ENCODE results near the gene MID1. TPM values are rescaled to one million over a fixed set of nuclear protein-coding genes. Genes with fewer than 3 reads are reported as not detected.

The MID1 gene
- total RNA-seq, 1 experiment from 2014 or later, result 32.4 TPM

DNA sequence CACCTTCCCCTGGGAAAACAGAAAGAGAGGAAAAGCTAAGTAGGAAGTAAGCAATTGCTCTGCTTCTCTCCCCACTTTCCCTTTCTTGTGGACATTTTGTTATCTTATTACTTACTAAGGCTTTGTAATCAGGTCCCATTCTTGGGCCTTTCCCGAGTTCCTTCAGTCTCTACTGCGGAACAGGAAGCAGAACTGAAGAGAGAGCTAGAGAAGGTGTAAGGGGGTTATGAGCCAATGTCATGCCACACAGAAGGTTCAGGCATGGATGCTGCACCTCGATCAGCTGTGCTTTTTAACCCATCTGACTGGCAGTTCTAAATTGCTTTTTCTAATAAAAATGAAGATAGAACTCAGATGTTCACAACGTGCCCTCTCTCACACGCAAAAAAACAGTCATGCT lies 83.6 kb downstream of the MID1 start:
- CTCF ChIA-PET, result no interaction called here
- Histone ChIP-seq H3K4me3 (ENCODE audit: low read depth in 2 of 2, low read length in 2 of 2) (no peak overlapping the region), H3K9me3 (ENCODE audit: control insufficient read depth, insufficient read depth, low read depth, low read length) (no peaks in the 10 kb centered on the region), H3K27ac (ENCODE audit: low read length) (peak overlapping the region; percentile 34; the same call in 1 of the 2 replicates), H3K4me1 (ENCODE audit: control insufficient read depth, insufficient read depth, low read length) (0 out of 2 replicates have a peak, but pooled peaks cover 4% of the 10 kb centered on the region), H3K36me3 (ENCODE audit: control insufficient read depth, insufficient read depth, low read length) (no peaks in the 10 kb centered on the region), H3K27me3 (ENCODE audit: control insufficient read depth, insufficient read depth, low read length) (no peaks in the 10 kb centered on the region)
- ATAC-seq (no peak), DNase-seq (ENCODE audit: low read depth, low spot score) (no peak)
- in situ Hi-C loops (cut with HindIII; ENCODE audit: low pct_unique_long_range_greater_than_20kb, low sequenced_read_pairs) (no loop called here), intact Hi-C loops (cut with micrococcal nuclease; ENCODE audit: unreplicated experiment) (no loop called here)
- BruUV-seq (replicated peaks), result no TSS peak
- POLR2A ChIA-PET, result no interaction called here
- TF ChIP-seq, protein P1, sequence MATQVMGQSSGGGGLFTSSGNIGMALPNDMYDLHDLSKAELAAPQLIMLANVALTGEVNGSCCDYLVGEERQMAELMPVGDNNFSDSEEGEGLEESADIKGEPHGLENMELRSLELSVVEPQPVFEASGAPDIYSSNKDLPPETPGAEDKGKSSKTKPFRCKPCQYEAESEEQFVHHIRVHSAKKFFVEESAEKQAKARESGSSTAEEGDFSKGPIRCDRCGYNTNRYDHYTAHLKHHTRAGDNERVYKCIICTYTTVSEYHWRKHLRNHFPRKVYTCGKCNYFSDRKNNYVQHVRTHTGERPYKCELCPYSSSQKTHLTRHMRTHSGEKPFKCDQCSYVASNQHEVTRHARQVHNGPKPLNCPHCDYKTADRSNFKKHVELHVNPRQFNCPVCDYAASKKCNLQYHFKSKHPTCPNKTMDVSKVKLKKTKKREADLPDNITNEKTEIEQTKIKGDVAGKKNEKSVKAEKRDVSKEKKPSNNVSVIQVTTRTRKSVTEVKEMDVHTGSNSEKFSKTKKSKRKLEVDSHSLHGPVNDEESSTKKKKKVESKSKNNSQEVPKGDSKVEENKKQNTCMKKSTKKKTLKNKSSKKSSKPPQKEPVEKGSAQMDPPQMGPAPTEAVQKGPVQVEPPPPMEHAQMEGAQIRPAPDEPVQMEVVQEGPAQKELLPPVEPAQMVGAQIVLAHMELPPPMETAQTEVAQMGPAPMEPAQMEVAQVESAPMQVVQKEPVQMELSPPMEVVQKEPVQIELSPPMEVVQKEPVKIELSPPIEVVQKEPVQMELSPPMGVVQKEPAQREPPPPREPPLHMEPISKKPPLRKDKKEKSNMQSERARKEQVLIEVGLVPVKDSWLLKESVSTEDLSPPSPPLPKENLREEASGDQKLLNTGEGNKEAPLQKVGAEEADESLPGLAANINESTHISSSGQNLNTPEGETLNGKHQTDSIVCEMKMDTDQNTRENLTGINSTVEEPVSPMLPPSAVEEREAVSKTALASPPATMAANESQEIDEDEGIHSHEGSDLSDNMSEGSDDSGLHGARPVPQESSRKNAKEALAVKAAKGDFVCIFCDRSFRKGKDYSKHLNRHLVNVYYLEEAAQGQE (IDR thresholded peaks at IDR 0.05; ENCODE audit: insufficient read depth in 1 of 2, low read depth in 2 of 2, low read length in 1 of 2), result no peak
- TF ChIP-seq TCF7L2 (IDR thresholded peaks at IDR 0.05; ENCODE audit: low read depth, low read length) (no peak), CTCF (IDR thresholded peaks at IDR 0.05) (no peak), SIN3A (IDR thresholded peaks at IDR 0.05; ENCODE audit: borderline replicate concordance, insufficient read depth, low read depth, low read length) (no peak), POLR2AphosphoS5 (IDR thresholded peaks at IDR 0.05; ENCODE audit: low read depth, low read length) (no peak)

DNA sequence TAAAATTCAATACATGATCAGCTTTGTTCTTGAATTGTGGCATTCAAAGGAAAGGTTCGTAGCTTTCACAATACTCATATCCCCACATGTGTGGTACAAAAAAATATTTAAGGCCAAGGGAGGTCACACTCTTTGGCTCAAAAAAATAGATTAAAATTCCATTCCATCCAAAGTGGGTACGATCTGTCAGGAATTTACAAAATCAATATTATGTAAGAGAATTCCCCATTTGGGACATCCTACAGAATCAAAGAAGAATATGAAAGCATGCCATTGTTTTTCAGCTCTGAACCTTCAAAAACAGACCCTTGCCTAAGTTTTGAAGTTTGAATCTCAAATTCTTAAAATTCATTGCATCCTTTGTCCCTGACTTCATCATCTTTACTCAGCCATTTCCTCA lies 85.8 kb downstream of the MID1 start:
- ChIA-PET CTCF (no interaction called here), POLR2A (no interaction called here)
- no TSS peak for BruUV-seq (replicated peaks)
- ATAC-seq (no peak), DNase-seq (ENCODE audit: low read depth, low spot score) (no peak)
- intact Hi-C loops (cut with micrococcal nuclease; ENCODE audit: unreplicated experiment), result no loop called here
- Histone ChIP-seq H3K27ac (ENCODE audit: low read length) (no peak overlapping the region), H3K36me3 (ENCODE audit: control insufficient read depth, insufficient read depth, low read length) (no peaks in the 10 kb centered on the region), H3K9me3 (ENCODE audit: control insufficient read depth, insufficient read depth, low read depth, low read length) (no peaks in the 10 kb centered on the region), H3K27me3 (ENCODE audit: control insufficient read depth, insufficient read depth, low read length) (no peaks in the 10 kb centered on the region), H3K4me3 (ENCODE audit: low read depth in 2 of 2, low read length in 2 of 2) (no peak overlapping the region), H3K4me1 (ENCODE audit: control insufficient read depth, insufficient read depth, low read length) (0 out of 2 replicates have a peak, but pooled peaks cover 4% of the 10 kb centered on the region)
- in situ Hi-C loops (cut with HindIII; ENCODE audit: low pct_unique_long_range_greater_than_20kb, low sequenced_read_pairs), result no loop called here
- TF ChIP-seq POLR2AphosphoS5 (IDR thresholded peaks at IDR 0.05; ENCODE audit: low read depth, low read length) (no peak), SIN3A (IDR thresholded peaks at IDR 0.05; ENCODE audit: borderline replicate concordance, insufficient read depth, low read depth, low read length) (no peak), TCF7L2 (IDR thresholded peaks at IDR 0.05; ENCODE audit: low read depth, low read length) (no peak), CTCF (IDR thresholded peaks at IDR 0.05) (no peak)
- TF ChIP-seq, protein P1 (IDR thresholded peaks at IDR 0.05; ENCODE audit: insufficient read depth in 1 of 2, low read depth in 2 of 2, low read length in 1 of 2), result no peak
